GM12891 (cell line): ENCODE measurements around the gene STK39.

Experiments used
- DNase-seq: peaks from one replicate; pipeline ENCODE4 v3.0.0; 2011; ENCODE audit warnings: low spot score; ENCODE audit not compliant: insufficient read length
- FAIRE-seq: peaks from 2 replicates; lab custom pipeline; 2011; peaks lifted over from hg19 to GRCh38; lab: Jason Lieb, UNC
- PAX5 ChIP-seq: IDR thresholded peaks from 2 replicates; pipeline ENCODE4 v1.6.1; 2011; ENCODE audit warnings: low read length, moderate library complexity, mild to moderate bottlenecking; ENCODE audit not compliant: insufficient read depth, severe bottlenecking
- POLR2A ChIP-seq: IDR thresholded peaks from 2 replicates; pipeline ENCODE4 v1.6.1; 2011; ENCODE audit warnings: low read depth, low read length, control low read depth
- POLR2AphosphoS5 ChIP-seq: IDR thresholded peaks from 2 replicates; pipeline ENCODE4 v1.6.1; 2011; ENCODE audit warnings: low read depth, low read length, control low read depth
- POU2F2 ChIP-seq: IDR thresholded peaks from 2 replicates; pipeline ENCODE4 v1.6.1; 2011; ENCODE audit warnings: low read depth, mild to moderate bottlenecking, control low read depth, low read length, moderate library complexity
- SPI1 ChIP-seq: IDR thresholded peaks from 2 replicates; pipeline ENCODE4 v1.6.1; 2011; ENCODE audit warnings: low read depth, low read length, control low read depth
- TAF1 ChIP-seq: IDR thresholded peaks from 2 replicates; pipeline ENCODE4 v1.6.1; 2011; ENCODE audit warnings: low read depth, low read length, control low read depth

The STK39 gene

GRCh38 chr2:167988296-167988695 lies 259.1 kb downstream of the STK39 start:
- FAIRE-seq = no peak
- DNase-seq = no peak
- no peak for TF ChIP-seq POU2F2
- TF ChIP-seq PAX5 = no peak
- TF ChIP-seq POLR2A = no peak
- no peak for TF ChIP-seq TAF1
- no peak for TF ChIP-seq POLR2AphosphoS5

- DNase-seq (no peak), FAIRE-seq (no peak)
- TF ChIP-seq POU2F2 (no peak), PAX5 (no peak), SPI1 (no peak), POLR2AphosphoS5 (no peak), POLR2A (no peak), TAF1 (no peak)
Observed at GRCh38 chr2:167987558-167987957, 259.8 kb downstream of the STK39 start.

GRCh38 chr2:167987026-167987425 lies 260.4 kb downstream of the STK39 start:
- TF ChIP-seq TAF1 = no peak
- no peak for TF ChIP-seq SPI1
- DNase-seq = no peak
- FAIRE-seq = no peak

DNA sequence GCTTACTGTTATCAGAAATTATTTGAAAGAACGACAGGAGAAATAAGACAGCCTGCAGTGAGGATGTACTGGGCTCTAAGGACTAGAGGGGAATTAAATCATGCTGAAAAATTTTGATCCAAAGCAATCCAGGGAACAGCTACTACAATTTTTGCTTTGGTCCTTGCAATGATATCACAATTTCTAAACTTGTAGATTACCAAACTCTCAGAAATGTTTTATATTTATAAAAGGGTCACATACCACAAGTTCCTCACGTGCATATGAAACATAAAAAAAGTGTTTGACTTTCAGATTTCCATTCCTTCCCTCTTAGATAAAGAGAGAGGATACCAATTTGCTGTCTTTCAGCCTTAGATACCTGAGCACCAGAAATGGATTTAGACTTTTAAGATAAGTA lies 261.2 kb downstream of the STK39 start:
- no peak for DNase-seq
- TF ChIP-seq POU2F2 (no peak), TAF1 (no peak), POLR2A (no peak), POLR2AphosphoS5 (no peak), SPI1 (no peak), PAX5 (no peak)
- FAIRE-seq = no peak

GRCh38 chr2:167981945-167982344 lies 265.4 kb downstream of the STK39 start:
- TF ChIP-seq POLR2A = no peak
- no peak for TF ChIP-seq TAF1
- TF ChIP-seq SPI1 = no peak
- TF ChIP-seq POU2F2 = no peak
- no peak for TF ChIP-seq PAX5
- TF ChIP-seq POLR2AphosphoS5 = no peak
- no peak for FAIRE-seq

GRCh38 chr2:167980439-167980838 lies 267.0 kb downstream of the STK39 start:
- FAIRE-seq = no peak
- TF ChIP-seq POLR2A = no peak
- no peak for TF ChIP-seq SPI1
- DNase-seq = no peak

More at GRCh38 chr2:167981945-167982344, 265.4 kb downstream of the STK39 start:
- DNase-seq = no peak

- FAIRE-seq (no peak), DNase-seq (no peak)
- TF ChIP-seq POLR2A (no peak), POU2F2 (no peak), PAX5 (no peak), TAF1 (no peak), SPI1 (no peak)
Observed at GRCh38 chr2:167972746-167973145, 274.6 kb downstream of the STK39 start.

GRCh38 chr2:167972020-167972419 lies 275.4 kb downstream of the STK39 start:
- FAIRE-seq = no peak
- DNase-seq = no peak
- no peak for TF ChIP-seq POLR2AphosphoS5
- TF ChIP-seq POLR2A = no peak
- no peak for TF ChIP-seq POU2F2
- TF ChIP-seq SPI1 = no peak
- TF ChIP-seq TAF1 = no peak
- no peak for TF ChIP-seq PAX5

DNA sequence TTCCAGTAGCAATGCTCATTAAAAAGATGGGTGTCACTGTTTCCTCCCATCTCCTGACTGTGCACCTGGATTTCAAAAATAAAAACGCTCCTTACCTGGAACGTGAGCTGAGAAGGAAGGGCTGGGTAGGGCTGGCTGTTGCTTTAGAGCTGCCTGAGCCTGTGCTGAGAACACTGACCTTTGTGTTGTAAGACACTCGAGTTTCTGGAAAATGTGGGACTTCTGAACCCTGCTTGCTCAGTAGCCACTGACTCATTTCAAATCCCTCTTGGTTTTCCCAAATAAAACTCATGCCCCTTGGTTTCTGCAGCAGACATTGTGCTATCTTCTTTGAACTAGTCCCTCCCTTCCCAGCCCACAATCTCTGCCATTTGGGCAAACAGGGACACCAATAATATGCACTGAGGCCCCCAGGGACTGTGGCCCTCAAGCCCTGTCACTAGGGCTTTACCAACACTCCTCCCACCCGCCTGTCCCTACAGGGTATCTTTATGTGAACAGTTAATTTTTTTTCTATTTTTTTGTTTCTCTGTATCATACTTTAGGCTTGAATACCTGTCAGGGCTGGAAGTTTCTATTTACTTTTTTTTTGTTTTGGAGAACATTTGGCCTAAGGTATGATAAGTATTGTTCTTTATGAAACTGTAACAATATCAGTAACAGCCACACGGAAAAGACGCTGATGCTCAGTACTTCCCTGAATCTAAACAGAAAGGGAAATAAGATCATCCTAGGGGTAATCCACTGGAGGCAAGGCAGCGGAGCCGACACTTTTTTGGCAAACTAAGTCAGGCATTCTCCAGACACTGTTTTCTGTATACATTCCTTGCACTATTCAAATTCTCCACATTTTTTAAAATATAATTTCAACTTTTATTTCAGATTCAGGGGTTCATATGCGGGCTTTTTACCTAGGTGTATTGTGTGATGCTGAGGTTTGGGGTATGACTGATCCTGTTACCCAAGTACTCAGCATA lies 280.2 kb downstream of the STK39 start:
- TF ChIP-seq TAF1 (no peak), POLR2AphosphoS5 (no peak), SPI1 (no peak), POU2F2 (no peak), PAX5 (no peak), POLR2A (no peak)
- no peak for DNase-seq
- no peak for FAIRE-seq
